HG02938 (cell line): ENCODE data around the gene SELENOW.
"Not testable (repeated sequence)": the region's sequence is repeated elsewhere in the genome, so short reads cannot be mapped to it uniquely, and the experiment has no call there.

Experiments
- ATAC-seq: cut with Tn5 transposase; IDR thresholded peaks from one replicate; pipeline ENCODE4 v1.9.1; 2021; ENCODE audit warnings: mild to moderate bottlenecking, moderate library complexity; ENCODE audit not compliant: unreplicated experiment

The SELENOW gene

DNA sequence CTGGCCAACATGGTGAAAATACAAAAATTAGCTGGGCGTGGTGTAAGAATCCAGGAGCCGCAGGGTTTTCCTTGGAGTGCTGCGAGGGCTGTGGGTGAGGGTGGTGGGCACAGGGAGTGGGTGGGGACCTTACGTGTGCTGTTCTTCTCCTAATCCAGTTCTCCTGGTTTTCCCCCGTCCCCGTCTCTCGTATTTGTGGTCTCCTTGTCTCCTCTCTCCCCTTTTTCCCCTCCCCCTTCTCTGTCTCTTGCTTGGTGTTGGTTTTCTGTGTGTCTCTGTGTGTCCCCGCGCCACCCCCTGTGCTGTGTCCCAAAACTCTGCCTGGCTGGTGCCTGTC, 1.7 kb downstream of the SELENOW start:
- ATAC-seq: no peak

DNA sequence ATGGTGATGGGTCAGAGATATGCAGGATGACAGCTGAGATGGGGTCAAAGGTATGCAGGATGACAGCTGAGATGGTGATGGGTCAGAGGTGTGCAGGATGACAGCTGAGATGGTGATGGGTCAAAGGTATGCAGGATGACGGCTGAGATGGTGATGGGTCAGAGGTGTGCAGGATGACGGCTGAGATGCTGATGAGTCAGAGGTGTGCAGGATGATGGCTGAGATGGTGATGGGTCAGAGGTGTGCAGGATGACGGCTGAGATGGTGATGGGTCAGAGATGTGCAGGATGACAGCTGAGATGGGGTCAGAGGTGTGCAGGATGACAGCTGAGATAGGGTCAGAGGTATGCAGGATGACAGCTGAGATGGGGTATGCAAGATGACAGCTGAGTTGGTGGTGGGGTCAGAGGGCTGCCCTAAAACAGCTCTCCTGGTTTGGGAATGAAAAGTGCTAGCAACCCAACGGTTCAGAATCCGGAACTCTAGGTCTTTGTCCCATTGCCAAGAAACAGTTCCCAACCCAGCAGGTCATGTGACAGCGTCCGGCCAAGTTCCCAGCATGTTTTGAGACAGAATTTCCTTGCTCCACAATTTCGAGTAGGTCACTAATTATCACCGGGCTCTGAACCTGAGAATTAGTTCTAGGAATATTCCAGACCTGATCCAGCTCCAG, 3.2 kb downstream of the SELENOW start:
- ATAC-seq: no peak

DNA sequence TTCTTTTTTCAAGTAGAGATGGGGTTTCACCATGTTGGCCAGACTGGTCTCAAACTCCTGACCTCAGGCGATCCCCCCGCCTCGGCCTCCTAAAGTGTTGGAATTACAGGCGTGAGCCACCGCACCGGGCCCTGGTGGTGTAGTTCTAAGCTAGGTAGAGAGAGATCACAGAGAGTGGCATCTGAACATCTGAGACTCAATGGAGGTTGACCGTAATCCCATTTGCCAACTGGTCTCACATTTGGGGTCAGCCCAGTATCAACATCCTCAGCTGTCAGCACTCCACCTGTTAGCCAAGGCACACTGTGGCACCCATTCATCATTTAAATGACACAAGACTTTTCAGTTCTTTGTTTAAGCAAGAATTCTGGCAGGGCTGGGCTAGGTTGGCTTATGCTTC, 8.1 kb downstream of the SELENOW start:
- ATAC-seq: no peak

DNA sequence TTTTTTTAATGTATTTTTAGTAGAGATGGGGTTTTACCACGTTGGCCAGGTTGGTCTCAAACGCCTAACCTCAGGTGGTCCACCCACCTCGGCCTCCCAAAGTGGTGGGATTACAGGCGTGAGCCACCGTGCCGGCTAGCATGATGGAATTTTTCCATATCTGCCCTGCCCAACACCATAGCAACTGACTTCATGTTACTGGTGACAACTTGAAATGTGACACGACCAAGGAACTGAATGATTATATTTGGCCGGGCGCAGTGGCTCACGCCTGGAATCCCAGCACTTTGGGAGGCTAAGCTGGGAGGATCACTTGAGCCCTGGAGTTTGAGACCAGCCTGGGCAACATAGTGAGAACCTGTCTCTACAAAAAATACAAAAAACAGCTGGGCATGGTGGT, 8.8 kb downstream of the SELENOW start:
- not testable (repeated sequence) for ATAC-seq

DNA sequence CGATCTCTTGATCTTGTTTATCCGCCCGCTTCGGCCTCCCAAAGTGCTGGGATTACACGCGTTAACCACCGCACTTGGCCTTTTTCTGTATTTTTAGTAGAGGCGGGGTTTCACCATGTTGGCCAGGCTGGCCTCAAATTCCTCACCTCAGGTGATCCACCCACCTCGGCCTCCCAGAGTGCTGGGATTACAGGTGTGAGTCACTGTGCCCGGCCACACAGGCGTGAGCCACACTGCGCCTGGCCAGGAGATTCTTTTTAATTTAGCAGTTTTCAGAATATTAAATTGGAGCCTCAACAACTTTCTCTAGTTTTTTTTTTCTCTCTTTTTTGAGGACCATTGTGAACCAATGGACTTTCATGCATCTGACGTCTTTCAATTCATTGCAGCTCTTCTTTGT, 11.3 kb downstream of the SELENOW start:
- ATAC-seq: not testable (repeated sequence)

DNA sequence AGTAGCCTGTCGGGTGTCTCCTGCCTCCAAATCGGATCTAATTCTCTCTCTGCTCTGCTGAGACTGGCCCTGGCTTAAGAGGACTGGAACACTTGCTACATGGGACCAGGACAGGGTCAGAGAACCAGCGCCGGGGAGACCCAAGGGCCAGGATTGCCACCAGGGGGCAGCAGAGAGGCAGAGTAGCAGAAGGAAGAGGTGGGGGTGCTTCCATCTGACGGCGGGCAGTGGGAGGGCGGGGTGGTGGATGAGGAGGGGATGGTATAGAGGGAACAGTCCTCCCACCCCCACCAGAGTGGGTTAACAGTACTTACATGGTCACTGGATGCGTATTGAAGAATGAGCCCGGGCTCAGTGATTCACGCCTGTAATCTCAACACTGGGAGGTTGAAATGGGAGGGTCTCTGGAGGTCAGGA, 11.9 kb downstream of the SELENOW start:
- no peak for ATAC-seq

DNA sequence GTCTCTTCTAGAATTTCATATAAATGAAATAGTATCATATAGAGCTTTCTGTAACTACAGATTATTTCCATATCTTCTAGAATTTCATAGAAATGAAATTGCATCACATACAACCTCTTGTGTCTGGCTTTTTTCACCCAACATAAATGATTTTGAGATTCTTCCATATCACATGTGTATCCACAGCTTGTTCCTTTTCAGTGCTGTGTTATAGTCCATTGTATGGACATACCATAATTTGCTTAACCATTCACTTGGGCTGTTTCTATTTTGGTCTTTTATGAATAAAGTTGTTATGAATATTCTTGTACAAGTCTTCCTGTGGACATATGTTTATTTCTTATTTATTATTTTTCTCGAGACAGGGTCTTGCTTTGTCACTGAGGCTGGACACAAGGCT, 14.1 kb downstream of the SELENOW start:
- ATAC-seq: no peak

DNA sequence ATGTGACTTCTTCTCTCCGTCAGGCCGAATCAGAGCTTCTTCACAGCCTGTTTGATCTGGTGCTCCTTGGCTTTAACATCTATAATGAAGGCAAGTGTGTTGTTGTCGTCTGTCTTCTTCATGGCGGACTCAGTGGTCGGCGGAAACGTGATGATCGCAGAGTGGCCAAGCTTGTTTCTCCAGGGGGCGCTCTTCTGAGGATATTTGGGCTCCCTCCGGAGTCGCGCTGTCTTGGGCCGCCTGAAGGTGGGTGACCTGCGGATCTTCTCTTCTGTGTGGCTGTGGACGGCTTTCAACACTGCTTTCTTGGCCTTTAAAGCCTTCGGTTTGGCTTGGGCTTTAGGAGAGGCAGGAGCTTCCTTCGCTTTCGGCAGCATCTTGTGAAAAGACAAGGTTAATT, 16.0 kb downstream of the SELENOW start:
- ATAC-seq: no peak

DNA sequence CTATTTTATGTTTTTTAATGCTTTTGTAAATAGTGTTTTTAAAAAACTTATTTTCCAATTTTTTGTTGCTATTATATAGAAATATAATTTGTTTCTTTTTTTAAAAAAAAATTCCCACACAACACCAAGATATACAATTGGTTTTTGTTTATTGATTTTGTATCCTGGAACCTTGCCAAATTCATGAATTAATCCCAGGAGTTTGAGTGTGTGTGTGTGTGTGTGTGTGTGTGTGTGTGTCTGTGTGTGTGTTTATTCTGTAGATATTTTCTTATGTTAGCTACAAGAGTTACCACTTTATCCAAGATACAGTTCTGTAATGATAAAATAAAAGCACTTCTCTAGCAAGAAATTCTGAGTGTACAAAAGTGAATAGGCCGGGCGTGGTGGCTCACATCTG, 18.3 kb downstream of the SELENOW start:
- no peak for ATAC-seq

DNA sequence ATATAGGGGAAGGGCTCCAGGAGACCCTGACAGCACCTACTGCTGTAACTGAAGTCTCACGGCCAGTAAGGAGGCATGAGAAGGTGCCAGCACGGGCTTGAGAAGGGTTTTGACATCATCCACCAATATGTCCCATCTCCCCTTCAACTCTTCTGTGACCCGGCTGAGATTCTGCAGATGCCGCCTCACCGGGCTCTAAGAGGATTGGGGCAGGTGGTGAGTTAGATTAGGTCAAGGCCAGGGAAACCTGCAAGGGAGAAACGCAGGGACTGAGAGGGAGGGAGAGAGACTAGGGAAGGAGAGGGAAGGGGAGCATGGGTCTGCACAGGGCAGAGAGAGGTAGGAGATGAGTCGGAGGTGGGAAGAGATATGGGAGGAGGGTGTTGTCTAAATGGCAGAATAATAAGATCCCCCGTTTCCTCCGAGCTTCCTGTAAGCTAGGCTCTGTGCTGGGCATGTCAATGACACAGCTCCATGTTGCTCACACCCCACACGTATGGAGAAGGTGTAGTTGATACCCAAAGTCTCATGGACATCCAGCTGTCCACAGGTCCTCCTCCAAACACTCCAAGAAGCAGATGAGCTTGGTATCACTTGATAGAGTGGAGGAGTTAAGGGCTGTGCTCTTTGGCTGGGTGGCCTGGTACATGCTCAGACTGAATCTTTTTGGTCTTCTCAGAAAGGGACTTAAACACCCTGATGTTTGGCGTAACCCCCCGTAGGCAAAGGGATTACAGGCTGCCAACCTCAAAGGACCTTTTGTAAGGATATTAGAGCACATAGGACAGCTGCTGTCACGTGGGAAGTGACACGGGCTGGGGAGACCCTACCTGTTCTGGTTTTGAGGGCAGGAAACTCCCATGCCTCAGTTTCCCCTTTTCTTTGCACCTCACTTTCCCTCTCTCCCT, 19.7 kb downstream of the SELENOW start:
- no peak for ATAC-seq

DNA sequence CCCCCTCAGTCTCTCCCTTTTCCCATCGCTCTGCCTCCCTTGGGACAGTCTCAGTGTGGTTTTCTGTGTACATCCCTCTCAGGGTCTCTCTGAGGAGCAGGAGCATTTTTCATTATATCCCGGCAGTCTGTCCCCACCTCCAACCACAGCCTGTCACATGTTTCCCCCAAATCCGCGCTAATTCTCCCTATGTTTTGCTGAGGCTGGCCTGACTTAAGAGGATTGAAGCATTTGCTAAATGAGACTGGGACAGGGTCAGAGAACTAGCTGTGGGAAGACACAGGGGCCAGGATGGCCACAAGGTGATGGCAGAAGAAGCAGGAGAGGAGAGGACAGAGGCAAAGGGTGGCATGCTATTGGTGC, 20.4 kb downstream of the SELENOW start:
- no peak for ATAC-seq

DNA sequence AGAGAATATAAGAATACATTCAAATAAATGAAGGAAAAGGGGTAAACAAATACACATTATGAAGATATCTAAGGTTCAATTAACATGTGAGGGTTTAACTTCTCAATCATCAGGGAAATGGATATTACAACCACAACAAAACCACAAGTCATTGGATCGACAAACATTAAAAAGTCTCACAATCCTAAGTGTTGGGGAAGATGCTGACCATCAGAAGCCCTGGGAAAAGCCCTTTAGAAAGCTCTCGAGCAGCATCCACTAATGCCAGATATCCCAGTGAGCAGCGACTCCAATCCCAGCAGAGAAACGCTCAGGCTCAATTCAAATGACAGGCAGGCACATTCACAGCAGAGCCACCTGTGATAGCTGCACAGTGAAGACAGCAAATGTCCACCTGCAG, 22.8 kb downstream of the SELENOW start:
- no peak for ATAC-seq

DNA sequence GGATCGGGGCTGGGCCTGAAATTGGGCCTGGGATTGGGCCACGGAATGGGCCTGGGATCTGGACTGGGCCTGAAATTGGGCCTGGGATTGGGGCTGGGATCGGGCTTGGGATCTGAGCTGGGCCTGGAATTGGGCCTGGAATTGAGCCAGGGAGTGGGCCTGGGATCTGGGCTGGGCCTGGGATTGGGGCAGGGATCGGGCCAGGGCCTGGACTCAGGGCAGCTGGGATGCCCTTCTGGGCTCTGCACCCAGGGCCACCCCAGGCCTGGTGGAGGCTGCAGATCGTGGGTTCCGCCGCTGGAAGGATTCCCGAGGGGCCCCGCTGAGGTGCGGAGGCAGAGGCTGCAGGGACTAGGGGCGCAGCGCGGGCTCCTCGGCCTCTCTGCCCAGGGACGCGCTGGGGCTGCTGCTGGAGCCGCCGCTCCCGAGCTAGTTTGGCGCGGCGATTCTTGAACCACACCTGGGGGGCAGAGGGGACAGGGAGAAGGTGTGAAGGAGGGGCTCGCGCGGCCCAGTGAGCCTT, 24.1 kb downstream of the SELENOW start:
- ATAC-seq: no peak

DNA sequence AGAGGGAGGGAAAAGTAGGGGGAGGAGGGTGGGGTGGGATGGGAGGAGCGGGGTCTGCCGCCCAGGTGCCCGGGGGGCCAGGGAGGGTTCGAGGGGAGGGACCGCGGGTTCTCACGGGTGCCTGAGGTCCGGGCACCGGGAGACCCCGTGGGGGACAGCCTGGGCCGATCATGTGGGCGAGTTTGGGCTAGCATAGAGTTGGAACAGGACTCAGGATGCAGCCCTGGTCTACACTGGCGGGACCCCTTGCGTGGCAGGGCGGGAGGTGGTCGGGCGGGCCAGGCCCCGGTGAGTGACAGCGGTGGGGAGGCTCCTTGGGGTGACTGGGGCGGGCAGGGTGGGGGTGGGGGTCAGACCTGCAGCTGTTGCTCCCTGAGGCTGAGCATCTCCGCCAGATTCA, 24.6 kb downstream of the SELENOW start:
- not testable (repeated sequence) for ATAC-seq

DNA sequence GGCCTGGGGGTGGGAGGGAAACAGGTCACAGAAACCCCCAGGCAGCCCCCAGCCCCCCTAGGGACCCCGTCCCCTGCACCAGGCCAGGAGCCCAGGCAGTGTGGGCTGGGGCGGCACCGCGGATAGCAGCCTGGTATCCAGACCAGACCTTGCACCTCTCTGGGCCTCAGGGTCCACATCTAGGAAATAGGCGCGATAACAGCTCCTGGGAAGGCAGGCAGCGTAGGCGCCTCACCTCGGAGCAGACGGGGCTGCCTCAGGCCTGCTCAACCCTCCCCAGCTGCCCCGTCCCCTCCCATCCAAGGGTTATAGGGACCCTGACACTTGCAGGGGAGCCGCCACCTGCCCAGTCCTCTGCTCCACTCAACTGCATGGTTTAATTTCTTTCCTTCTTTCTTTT, 25.2 kb downstream of the SELENOW start:
- ATAC-seq: not testable (repeated sequence)

DNA sequence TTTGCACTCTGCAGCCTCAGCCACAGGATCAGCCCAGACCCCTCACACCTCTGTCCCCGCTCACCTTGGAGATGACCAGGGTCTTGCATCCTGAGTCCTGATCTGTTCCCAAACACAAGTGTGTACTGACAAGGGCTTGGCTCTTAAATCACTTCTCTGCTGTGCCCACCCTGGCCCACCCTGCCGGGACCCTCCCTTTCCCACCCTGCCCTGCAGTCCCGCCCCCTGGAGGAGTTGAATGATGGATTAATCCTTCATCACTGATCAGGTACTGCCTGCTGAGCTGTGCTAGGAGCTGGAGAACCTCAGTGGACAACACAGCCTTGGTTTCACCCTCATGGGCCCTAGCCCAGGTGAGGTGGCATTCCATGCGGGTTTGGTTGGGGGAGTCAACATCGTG, 25.9 kb downstream of the SELENOW start, which contains the start of gene TPRX1:
Gene TPRX1, minus strand, starts transcription at position 101 of the 400 bp plus-strand sequence. Its CDS starts 12 bp downstream, at position 89.
- ATAC-seq: not testable (repeated sequence)

DNA sequence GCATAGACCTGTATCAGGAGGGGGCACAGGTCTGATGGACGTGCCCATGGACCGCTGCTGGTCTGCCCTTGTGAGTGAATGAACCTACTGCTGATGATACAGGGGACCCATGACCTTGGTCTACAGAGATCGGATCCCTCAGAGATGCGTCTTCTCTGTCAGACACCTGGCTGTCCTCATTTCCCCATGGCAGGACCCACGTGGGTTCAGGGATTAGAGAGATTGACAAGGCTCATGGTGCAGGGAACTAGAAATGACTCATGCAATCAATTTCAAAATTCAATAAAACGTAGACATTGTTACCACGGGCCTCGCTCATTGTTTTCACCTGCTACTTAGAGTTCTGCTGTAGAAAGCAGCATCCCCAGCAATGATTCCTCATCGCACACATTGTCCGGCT, 26.8 kb downstream of the SELENOW start:
- ATAC-seq: no peak

DNA sequence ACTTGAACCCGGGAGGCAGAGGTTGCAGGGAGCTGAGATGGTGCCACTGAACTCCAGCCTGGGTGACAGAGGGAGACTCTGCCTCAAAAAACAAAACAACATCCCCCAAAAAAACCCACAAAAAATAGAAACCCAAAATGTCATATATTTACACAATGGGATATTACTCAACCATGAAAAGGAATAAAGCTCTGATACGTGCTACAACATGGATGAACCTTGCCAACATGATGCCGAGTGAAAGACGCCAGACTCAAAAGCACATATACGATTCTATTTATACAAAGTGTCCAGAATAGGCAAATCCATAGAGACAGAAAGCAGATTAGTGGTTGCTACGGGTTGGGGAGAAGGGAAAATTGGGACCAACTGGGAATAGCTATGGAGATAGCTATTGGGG, 27.9 kb downstream of the SELENOW start:
- no peak for ATAC-seq

DNA sequence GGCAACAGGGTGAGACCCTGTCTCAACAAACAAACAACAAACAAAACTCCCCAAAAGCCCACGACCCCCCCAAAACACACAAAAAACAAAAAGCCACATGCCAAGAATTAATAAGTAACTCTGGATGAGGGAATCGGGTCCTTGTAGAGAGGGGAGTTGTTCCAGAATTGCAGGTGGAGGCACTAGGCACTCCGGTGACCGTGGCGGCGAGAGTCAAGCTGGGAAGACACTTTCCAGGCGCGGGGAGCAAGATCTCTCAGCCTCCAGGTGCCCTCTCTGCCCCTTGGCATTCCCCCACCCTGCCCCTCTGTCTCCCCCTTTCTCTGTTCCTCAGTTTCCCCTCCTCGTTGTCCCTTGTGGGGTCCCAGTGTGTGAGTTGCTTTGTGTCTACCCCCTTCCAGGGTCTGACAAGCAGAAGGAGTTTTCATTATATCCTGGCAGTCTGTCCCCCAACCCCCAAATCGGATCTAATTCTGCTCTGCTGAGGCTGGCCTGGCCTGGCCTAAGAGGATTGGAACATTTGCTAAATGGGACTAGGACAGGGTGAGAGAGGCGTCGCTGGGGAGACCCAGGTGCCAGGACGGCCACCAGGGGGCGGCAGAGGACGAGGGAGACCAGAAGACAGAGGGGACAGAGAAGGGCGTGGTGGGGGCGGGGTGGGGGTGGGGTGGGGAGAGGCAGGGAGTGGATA, 34.9 kb downstream of the SELENOW start:
- no peak for ATAC-seq

DNA sequence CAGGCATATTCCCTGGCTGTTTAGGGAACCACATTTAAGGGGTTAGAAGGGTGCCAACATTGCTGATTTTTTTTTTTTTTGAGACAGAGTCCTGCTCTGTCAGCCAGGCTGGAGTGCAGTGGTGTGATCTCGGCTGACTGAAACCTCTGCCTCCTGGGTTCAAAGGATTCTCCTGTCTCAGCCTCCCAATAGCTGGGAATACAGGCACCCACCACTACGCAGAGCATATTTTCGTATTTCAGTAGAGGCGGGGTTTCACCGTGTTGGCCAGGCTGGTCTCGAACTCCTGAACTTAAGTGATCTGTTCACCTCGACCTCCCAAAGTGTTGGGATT, 35.5 kb downstream of the SELENOW start:
- ATAC-seq: no peak

DNA sequence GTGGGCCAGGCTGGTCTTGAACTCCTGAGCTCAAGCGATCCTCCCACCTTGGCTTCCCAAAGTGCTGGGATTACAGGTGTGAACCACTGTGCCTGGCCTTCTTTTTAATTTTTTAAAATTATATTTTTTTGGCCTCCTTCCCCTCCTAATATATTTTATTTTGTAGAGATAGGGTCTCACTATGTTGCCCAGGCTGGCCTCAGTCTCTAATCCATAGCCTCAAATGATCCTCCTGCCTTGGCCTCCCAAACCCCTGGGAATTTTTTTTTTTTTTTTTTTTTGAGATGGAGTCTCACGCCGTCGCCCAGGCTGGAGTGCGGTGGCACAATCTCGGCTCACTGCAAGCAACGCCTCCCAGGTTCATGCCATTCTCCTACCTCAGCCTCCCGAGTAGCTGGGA, 37.8 kb downstream of the SELENOW start:
- ATAC-seq: not testable (repeated sequence)

DNA sequence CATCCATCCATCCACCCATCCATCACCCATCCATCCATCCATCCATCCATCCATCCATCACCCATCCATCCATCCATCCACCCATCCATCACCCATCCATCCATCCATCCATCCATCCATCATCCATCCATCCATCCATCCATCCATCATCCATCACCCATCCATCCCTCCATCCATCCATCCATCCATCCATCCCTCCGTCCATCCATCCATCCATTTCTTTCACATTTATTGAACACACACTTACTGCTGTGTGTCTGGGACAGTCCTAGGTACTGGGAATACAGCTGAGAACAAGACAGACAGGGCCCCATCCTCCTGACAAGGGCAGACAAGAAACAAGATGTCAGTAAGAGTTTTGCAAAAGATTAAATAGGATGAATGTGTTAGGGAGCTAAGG, 39.7 kb downstream of the SELENOW start:
- not testable (repeated sequence) for ATAC-seq
